HEK293 (cell line): ENCODE measurements around the gene PIM1.

Experiments used
- CTCF ChIA-PET: fragments of 350-600 bp; formaldehyde crosslinking; extraction: SDS; loops from one replicate; lab custom pipeline; 2021; ENCODE audit warnings: antibody characterized with exemption; lab: Yijun Ruan, JAX
- POLR2A ChIA-PET: fragments of 300-600 bp; formaldehyde crosslinking; extraction: SDS; loops from one replicate; lab custom pipeline; 2020; ENCODE audit warnings: antibody characterized with exemption, inconsistent platforms; lab: Yijun Ruan, JAX
- H3K27ac ChIP-seq: fragments of 200-500 bp; sonication (Bioruptor generic); 2 replicates; pipeline ENCODE4 v1.5.1; 2014; ENCODE audit warnings: low read depth, low read length, control low read depth, inconsistent platforms; ENCODE audit errors: extremely low read depth
- H3K36me3 ChIP-seq, 2 experiments: fragments of 200-500 bp in 1 of 2; sonication (Bioruptor generic) in 1 of 2; 1 replicate in 1 of 2; 2 replicates in 1 of 2; pipeline ENCODE4 v1.5.1; 2014 to 2017; ENCODE audit warnings: inconsistent platforms in 2 of 2, low read length in 2 of 2; ENCODE audit not compliant: control insufficient read depth in 2 of 2, insufficient read depth in 1 of 2
- H3K4me1 ChIP-seq: fragments of 200-500 bp; sonication (Bioruptor generic); 2 replicates; pipeline ENCODE4 v1.5.1; 2014; ENCODE audit warnings: mild to moderate bottlenecking, low read length, inconsistent platforms; ENCODE audit not compliant: control insufficient read depth, insufficient read depth
- H3K4me3 ChIP-seq: 2 replicates; pipeline ENCODE4 v1.5.1; 2011; ENCODE audit warnings: low read depth, mild to moderate bottlenecking, control low read depth, low read length, moderate library complexity
- H3K9me3 ChIP-seq: fragments of 200-500 bp; sonication (Bioruptor generic); 2 replicates; pipeline ENCODE4 v1.5.1; 2014; ENCODE audit warnings: low read depth, low read length, inconsistent platforms; ENCODE audit not compliant: control insufficient read depth, insufficient read depth
- EGR2 ChIP-seq: fragments of 450-650 bp; formaldehyde crosslinking; IDR thresholded peaks from 2 replicates; pipeline ENCODE4 v1.5.1; 2016; ENCODE audit warnings: low read depth, missing biosample characterization, missing genetic modification characterization
- FEZF1 ChIP-seq: fragments of 450-650 bp; formaldehyde crosslinking; IDR thresholded peaks from 2 replicates; pipeline ENCODE4 v1.5.1; 2016; ENCODE audit warnings: missing biosample characterization, missing genetic modification characterization
- IKZF3 ChIP-seq: fragments of 450-650 bp; IDR thresholded peaks from 2 replicates; pipeline ENCODE4 v1.5.0; 2018; ENCODE audit warnings: missing biosample characterization, mild to moderate bottlenecking, missing genetic modification characterization, moderate library complexity
- KLF1 ChIP-seq: fragments of 450-650 bp; formaldehyde crosslinking; IDR thresholded peaks from 2 replicates; pipeline ENCODE4 v1.5.1; 2016; ENCODE audit warnings: missing biosample characterization, missing genetic modification characterization
- PRDM6 ChIP-seq: fragments of 450-650 bp; formaldehyde crosslinking; IDR thresholded peaks from 2 replicates; pipeline ENCODE4 v1.5.1; 2017; ENCODE audit warnings: missing biosample characterization, missing genetic modification characterization
- SP7 ChIP-seq: fragments of 450-650 bp; formaldehyde crosslinking; IDR thresholded peaks from 2 replicates; pipeline ENCODE4 v1.5.1; 2016; ENCODE audit warnings: missing biosample characterization, missing genetic modification characterization
- WT1 ChIP-seq: fragments of 450-650 bp; formaldehyde crosslinking; IDR thresholded peaks from 2 replicates; pipeline ENCODE4 v1.5.1; 2016; ENCODE audit warnings: missing biosample characterization, missing genetic modification characterization
- ZBTB17 ChIP-seq: fragments of 450-650 bp; formaldehyde crosslinking; IDR thresholded peaks from 2 replicates; pipeline ENCODE4 v1.5.1; 2016; ENCODE audit warnings: missing biosample characterization, missing genetic modification characterization
- ZBTB20 ChIP-seq: fragments of 450-650 bp; formaldehyde crosslinking; IDR thresholded peaks from 2 replicates; pipeline ENCODE4 v1.5.1; 2016; ENCODE audit warnings: missing biosample characterization, missing genetic modification characterization
- ZFHX2 ChIP-seq: fragments of 450-650 bp; formaldehyde crosslinking; conservative IDR thresholded peaks from 2 replicates; pipeline ENCODE4 v1.5.1; 2016; ENCODE audit warnings: missing biosample characterization, missing genetic modification characterization
- ZNF18 ChIP-seq: fragments of 450-650 bp; formaldehyde crosslinking; IDR thresholded peaks from 2 replicates; pipeline ENCODE4 v1.5.1; 2016; ENCODE audit warnings: missing biosample characterization, missing genetic modification characterization
- ZNF341 ChIP-seq: fragments of 450-650 bp; formaldehyde crosslinking; IDR thresholded peaks from 2 replicates; pipeline ENCODE4; 2016; ENCODE audit warnings: low read depth, missing biosample characterization, missing genetic modification characterization
- ZNF350 ChIP-seq: fragments of 450-650 bp; formaldehyde crosslinking; IDR thresholded peaks from 2 replicates; pipeline ENCODE4 v1.5.0; 2017; ENCODE audit warnings: missing biosample characterization, mild to moderate bottlenecking, missing genetic modification characterization
- ZNF521 ChIP-seq: fragments of 450-650 bp; formaldehyde crosslinking; IDR thresholded peaks from 2 replicates; pipeline ENCODE4 v1.5.1; 2017; ENCODE audit warnings: missing biosample characterization, mild to moderate bottlenecking, missing genetic modification characterization
- ZNF623 ChIP-seq: fragments of 450-650 bp; formaldehyde crosslinking; IDR thresholded peaks from 2 replicates; pipeline ENCODE4 v1.5.1; 2016; ENCODE audit warnings: missing biosample characterization, missing genetic modification characterization
- ZNF664 ChIP-seq: fragments of 450-650 bp; formaldehyde crosslinking; IDR thresholded peaks from 2 replicates; pipeline ENCODE4 v1.5.1; 2016; ENCODE audit warnings: missing biosample characterization, missing genetic modification characterization
- ZNF792 ChIP-seq: fragments of 450-650 bp; formaldehyde crosslinking; IDR thresholded peaks from 2 replicates; pipeline ENCODE4 v1.5.1; 2016; ENCODE audit warnings: missing biosample characterization, missing genetic modification characterization
- ZNF843 ChIP-seq: fragments of 450-650 bp; formaldehyde crosslinking; IDR thresholded peaks from 2 replicates; pipeline ENCODE4 v1.5.1; 2016; ENCODE audit warnings: missing biosample characterization, missing genetic modification characterization
- ZSCAN30 ChIP-seq: fragments of 450-650 bp; IDR thresholded peaks from 2 replicates; pipeline ENCODE4 v1.5.1; 2018; ENCODE audit warnings: missing biosample characterization, mild to moderate bottlenecking, missing genetic modification characterization, moderate library complexity

PIM1 gene

GRCh38 chr6:37162740-37163139 lies 7.2 kb upstream of the PIM1 start:
- POLR2A ChIA-PET: no interaction called here
- Histone ChIP-seq H3K36me3 (no peaks in the 10 kb centered on the region), H3K9me3 (no peaks in the 10 kb centered on the region), H3K4me3 (no peak overlapping the region), H3K4me1 (0 out of 2 replicates have a peak, but pooled peaks cover 2% of the 10 kb centered on the region), H3K27ac (no peak overlapping the region)
- CTCF ChIA-PET: no interaction called here
- TF ChIP-seq PRDM6: 0 out of 2 replicates have a peak, but pooled peaks have one; percentile 17
- TF ChIP-seq ZNF792 (tag by site-specific recombination): no peak
- TF ChIP-seq FEZF1 (tag by site-specific recombination): peak; percentile 90
- TF ChIP-seq ZNF843 (tag by site-specific recombination): peak; percentile 32; the same call in 1 of the 2 replicates
- TF ChIP-seq, all 188 proteins: peak for 3

GRCh38 chr6:37168163-37168758 lies 1.7 kb upstream of the PIM1 start:
- ChIA-PET POLR2A (interaction anchor here (3.3 to 5.9 kb wide), 2 partner anchors 31 to 42 kb away, joined by 16 to 82 read pairs; no protein-coding TSS in a partner anchor), CTCF (interaction anchor here (0.6 to 18.8 kb wide), 9 partner anchors 9 to 182 kb away, joined by 3 to 401 read pairs (median 4); partner anchors contain the start of gene MTCH1)
- no peak; the same call in 1 of the 2 replicates for TF ChIP-seq IKZF3 (tag by site-specific recombination)
- TF ChIP-seq WT1 (tag by site-specific recombination): peak; percentile 78
- peak; percentile 62 for TF ChIP-seq PRDM6
- TF ChIP-seq ZNF18 (tag by site-specific recombination): peak; percentile 87
- Histone ChIP-seq H3K36me3 (peaks cover 0 to 16% of the 10 kb centered on the region in 2 experiments; a peak in 1 of 3 replicates), H3K4me3 (no peak overlapping the region), H3K27ac (no peak overlapping the region), H3K9me3 (no peaks in the 10 kb centered on the region), H3K4me1 (peaks cover 3% of the 10 kb centered on the region)

- POLR2A ChIA-PET: interaction anchor here (0.6 to 5.9 kb wide), 19 partner anchors 8 to 151 kb away, joined by 3 to 82 read pairs (median 8); no protein-coding TSS in a partner anchor
These were observed 999 bp upstream of the PIM1 start for GRCh38 chr6:37168811-37169495.

More at GRCh38 chr6:37168811-37169495, 999 bp upstream of the PIM1 start:
- peak overlapping the region; percentile 86 for H3K27ac ChIP-seq
- peaks cover 3% of the 10 kb centered on the region for H3K4me1 ChIP-seq
- TF ChIP-seq ZNF664 (tag by site-specific recombination) (peak; percentile 37; the same call in 1 of the 2 replicates), ZFHX2 (tag by site-specific recombination) (peak; percentile 98), IKZF3 (tag by site-specific recombination) (peak; percentile 80), ZBTB17 (tag by site-specific recombination) (peak; percentile 64; the same call in 1 of the 2 replicates), ZNF623 (tag by site-specific recombination) (0 out of 2 replicates have a peak, but pooled peaks have one; percentile 3), SP7 (peak; percentile 97), ZBTB20 (peak; percentile 69; the same call in 1 of the 2 replicates), ZSCAN30 (tag by site-specific recombination) (peak; percentile 62; the same call in 1 of the 2 replicates), ZNF350 (tag by site-specific recombination) (no peak), EGR2 (peak; percentile 92), KLF1 (no peak), ZNF341 (tag by site-specific recombination) (peak; percentile 98), ZNF521 (tag by site-specific recombination) (no peak)
- TF ChIP-seq, all 188 proteins: peak for 10
- H3K36me3 ChIP-seq: peaks cover 0 to 23% of the 10 kb centered on the region in 2 experiments; a peak in 1 of 3 replicates
- H3K4me3 ChIP-seq: peak overlapping the region; percentile 60
- CTCF ChIA-PET: interaction anchor here (0.6 to 18.8 kb wide), 11 partner anchors 9 to 183 kb away, joined by 3 to 401 read pairs (median 3); partner anchors contain the start of gene MTCH1
- no peaks in the 10 kb centered on the region for H3K9me3 ChIP-seq
